GM12875 (cell line): ENCODE data around the gene GLT6D1.

ENCODE experiments used
- H3K4me3 ChIP-seq: one replicate; pipeline ENCODE4 v1.5.1; 2011; ENCODE audit warnings: low read depth, low read length, control low read depth
- CTCF ChIP-seq: IDR thresholded peaks from 2 replicates; pipeline ENCODE4 v1.5.1; 2011; ENCODE audit warnings: low read depth, mild to moderate bottlenecking, control low read depth, inconsistent platforms, low read length, moderate library complexity, borderline replicate concordance; ENCODE audit not compliant: insufficient read depth

GLT6D1 gene

GRCh38 chr9:135660407-135660806 lies 21.1 kb upstream of the GLT6D1 start:
- TF ChIP-seq CTCF, result no peak
- no peak overlapping the region for H3K4me3 ChIP-seq

- no peak for TF ChIP-seq CTCF
- no peak overlapping the region for H3K4me3 ChIP-seq
These were observed 19.9 kb upstream of the GLT6D1 start for GRCh38 chr9:135659252-135659651.

GRCh38 chr9:135657416-135657815 lies 18.1 kb upstream of the GLT6D1 start:
- TF ChIP-seq CTCF, result no peak
- H3K4me3 ChIP-seq, result no peak overlapping the region

- no peak overlapping the region for H3K4me3 ChIP-seq
- TF ChIP-seq CTCF, result no peak
These were observed 16.0 kb upstream of the GLT6D1 start for GRCh38 chr9:135655317-135655716.

GRCh38 chr9:135650408-135650807 lies 11.1 kb upstream of the GLT6D1 start:
- TF ChIP-seq CTCF, result no peak
- no peak overlapping the region for H3K4me3 ChIP-seq

- no peak overlapping the region for H3K4me3 ChIP-seq
- no peak for TF ChIP-seq CTCF
These were observed 10.2 kb upstream of the GLT6D1 start for GRCh38 chr9:135649508-135649907.

- TF ChIP-seq CTCF, result no peak
- H3K4me3 ChIP-seq, result no peak overlapping the region
These were observed 9.4 kb upstream of the GLT6D1 start for GRCh38 chr9:135648494-135649410.
